Vagina (tissue), 2 donors: ENCODE measurements around the gene TMEM163.

Source experiments
- CTCF ChIP-seq, 3 experiments: fragments of 450-650 bp in 2 of 3; fragments of 200-600 bp in 1 of 3; sonication (generic) in 1 of 3; IDR thresholded peaks; one replicate each; pipeline ENCODE4 v1.5.1; 2017 to 2019; ENCODE audit warnings: antibody characterized with exemption in 3 of 3, mild to moderate bottlenecking in 2 of 3, moderate library complexity in 2 of 3
- POLR2A ChIP-seq, 2 donors: fragments of 450-650 bp; IDR thresholded peaks; one replicate each; pipeline ENCODE4 v1.6.1; 2017; ENCODE audit warnings: antibody characterized with exemption in 2 of 2, mild to moderate bottlenecking in 2 of 2, moderate library complexity in 2 of 2
- POLR2AphosphoS5 ChIP-seq, 2 donors: sonication (generic); formaldehyde crosslinking; IDR thresholded peaks; one replicate each; pipeline ENCODE4 v1.9.0; 2017; ENCODE audit warnings: antibody characterized with exemption in 2 of 2, mild to moderate bottlenecking in 2 of 2, low read depth in 1 of 2; ENCODE audit not compliant: insufficient read depth in 1 of 2

- TF ChIP-seq CTCF (IDR thresholded peaks at IDR 0.05) (no peak), POLR2AphosphoS5 (IDR thresholded peaks at IDR 0.05; ENCODE audit: insufficient read depth in 1 of 2, low read depth in 1 of 2) (no peak), POLR2A (IDR thresholded peaks at IDR 0.05) (no peak)
Observed at GRCh38 chr2:134512734-134513464, 205.9 kb downstream of the TMEM163 start.
